ENCODE measurements around the gene TBC1D16.
A peak's percentile ranks its signal among the peaks of the same experiment; 100 is the strongest.

Gene TBC1D16

GRCh38 chr17:79926605-79927135 lies 109.0 kb downstream of the TBC1D16 start:
- no peak overlapping the region for H3K9ac ChIP-seq (ENCODE audit: low read length)
- H3K27ac ChIP-seq (ENCODE audit: low read depth, low read length): no peak overlapping the region
- no peaks in the 10 kb centered on the region for H3K4me1 ChIP-seq (ENCODE audit: control insufficient read depth, insufficient read depth, low read length)
- no peak overlapping the region for H3K4me3 ChIP-seq (ENCODE audit: low read length)
- H3K27me3 ChIP-seq (ENCODE audit: control insufficient read depth, insufficient read depth, low read length): peaks cover 13% of the 10 kb centered on the region
- H3K36me3 ChIP-seq (ENCODE audit: control insufficient read depth, insufficient read depth, low read length): no peaks in the 10 kb centered on the region

- H3K36me3 ChIP-seq (ENCODE audit: control insufficient read depth, insufficient read depth, low read length): no peaks in the 10 kb centered on the region
- H3K4me1 ChIP-seq (ENCODE audit: control insufficient read depth, insufficient read depth, low read length): no peaks in the 10 kb centered on the region
- peaks cover 15% of the 10 kb centered on the region for H3K27me3 ChIP-seq (ENCODE audit: control insufficient read depth, insufficient read depth, low read length)
- no peak overlapping the region for H3K4me3 ChIP-seq (ENCODE audit: low read length)
- no peak overlapping the region for H3K9ac ChIP-seq (ENCODE audit: low read length)
- no peak overlapping the region for H3K27ac ChIP-seq (ENCODE audit: low read depth, low read length)
These were observed 109.5 kb downstream of the TBC1D16 start for GRCh38 chr17:79926142-79926604.

- Histone ChIP-seq H3K4me3 (ENCODE audit: low read length) (no peak overlapping the region), H3K27me3 (ENCODE audit: control insufficient read depth, insufficient read depth, low read length) (peaks cover 14% of the 10 kb centered on the region), H3K27ac (ENCODE audit: low read depth, low read length) (no peak overlapping the region), H3K36me3 (ENCODE audit: control insufficient read depth, insufficient read depth, low read length) (no peaks in the 10 kb centered on the region), H3K4me1 (ENCODE audit: control insufficient read depth, insufficient read depth, low read length) (no peaks in the 10 kb centered on the region), H3K9ac (ENCODE audit: low read length) (no peak overlapping the region)
These were observed 110.3 kb downstream of the TBC1D16 start for GRCh38 chr17:79925242-79925957.

GRCh38 chr17:79924639-79924976 lies 111.1 kb downstream of the TBC1D16 start:
- Histone ChIP-seq H3K27ac (ENCODE audit: low read depth, low read length) (no peak overlapping the region), H3K27me3 (ENCODE audit: control insufficient read depth, insufficient read depth, low read length) (peaks cover 14% of the 10 kb centered on the region), H3K4me1 (ENCODE audit: control insufficient read depth, insufficient read depth, low read length) (peaks cover under 1% of the 10 kb centered on the region), H3K36me3 (ENCODE audit: control insufficient read depth, insufficient read depth, low read length) (no peaks in the 10 kb centered on the region), H3K9ac (ENCODE audit: low read length) (no peak overlapping the region), H3K4me3 (ENCODE audit: low read length) (no peak overlapping the region)

- H3K4me1 ChIP-seq (ENCODE audit: control insufficient read depth, insufficient read depth, low read length): peaks cover 3% of the 10 kb centered on the region
- no peak overlapping the region for H3K9ac ChIP-seq (ENCODE audit: low read length)
- H3K27me3 ChIP-seq (ENCODE audit: control insufficient read depth, insufficient read depth, low read length): peaks cover 15% of the 10 kb centered on the region
- no peaks in the 10 kb centered on the region for H3K36me3 ChIP-seq (ENCODE audit: control insufficient read depth, insufficient read depth, low read length)
- no peak overlapping the region for H3K27ac ChIP-seq (ENCODE audit: low read depth, low read length)
- H3K4me3 ChIP-seq (ENCODE audit: low read length): no peak overlapping the region
These were observed 111.6 kb downstream of the TBC1D16 start for GRCh38 chr17:79923974-79924638.

GRCh38 chr17:79922798-79923197 lies 112.9 kb downstream of the TBC1D16 start:
- Histone ChIP-seq H3K36me3 (ENCODE audit: control insufficient read depth, insufficient read depth, low read length) (no peaks in the 10 kb centered on the region), H3K27me3 (ENCODE audit: control insufficient read depth, insufficient read depth, low read length) (peaks cover 9% of the 10 kb centered on the region), H3K4me1 (ENCODE audit: control insufficient read depth, insufficient read depth, low read length) (peaks cover 5% of the 10 kb centered on the region), H3K4me3 (ENCODE audit: low read length) (no peak overlapping the region), H3K9ac (ENCODE audit: low read length) (no peak overlapping the region), H3K27ac (ENCODE audit: low read depth, low read length) (no peak overlapping the region)

GRCh38 chr17:79922116-79922601 lies 113.5 kb downstream of the TBC1D16 start:
- H3K4me1 ChIP-seq (ENCODE audit: control insufficient read depth, insufficient read depth, low read length): peaks cover 5% of the 10 kb centered on the region
- H3K27me3 ChIP-seq (ENCODE audit: control insufficient read depth, insufficient read depth, low read length): peaks cover 9% of the 10 kb centered on the region
- H3K36me3 ChIP-seq (ENCODE audit: control insufficient read depth, insufficient read depth, low read length): no peaks in the 10 kb centered on the region
- no peak overlapping the region for H3K9ac ChIP-seq (ENCODE audit: low read length)
- H3K27ac ChIP-seq (ENCODE audit: low read depth, low read length): no peak overlapping the region
- no peak overlapping the region for H3K4me3 ChIP-seq (ENCODE audit: low read length)

- peaks cover 5% of the 10 kb centered on the region for H3K4me1 ChIP-seq (ENCODE audit: control insufficient read depth, insufficient read depth, low read length)
- no peak overlapping the region for H3K9ac ChIP-seq (ENCODE audit: low read length)
These were observed 114.1 kb downstream of the TBC1D16 start for GRCh38 chr17:79921411-79922115.

GRCh38 chr17:79920751-79921410 lies 114.8 kb downstream of the TBC1D16 start:
- Histone ChIP-seq H3K27ac (ENCODE audit: low read depth, low read length) (no peak overlapping the region), H3K36me3 (ENCODE audit: control insufficient read depth, insufficient read depth, low read length) (no peaks in the 10 kb centered on the region), H3K27me3 (ENCODE audit: control insufficient read depth, insufficient read depth, low read length) (peaks cover 9% of the 10 kb centered on the region), H3K9ac (ENCODE audit: low read length) (no peak overlapping the region), H3K4me3 (ENCODE audit: low read length) (no peak overlapping the region), H3K4me1 (ENCODE audit: control insufficient read depth, insufficient read depth, low read length) (peaks cover 5% of the 10 kb centered on the region)

More at GRCh38 chr17:79921411-79922115, 114.1 kb downstream of the TBC1D16 start:
- H3K36me3 ChIP-seq (ENCODE audit: control insufficient read depth, insufficient read depth, low read length): no peaks in the 10 kb centered on the region
- H3K27ac ChIP-seq (ENCODE audit: low read depth, low read length): no peak overlapping the region
- H3K27me3 ChIP-seq (ENCODE audit: control insufficient read depth, insufficient read depth, low read length): peaks cover 9% of the 10 kb centered on the region
- H3K4me3 ChIP-seq (ENCODE audit: low read length): peak overlapping the region; percentile 21

GRCh38 chr17:79919862-79920720 lies 115.6 kb downstream of the TBC1D16 start:
- peaks cover 9% of the 10 kb centered on the region for H3K27me3 ChIP-seq (ENCODE audit: control insufficient read depth, insufficient read depth, low read length)
- no peak overlapping the region for H3K27ac ChIP-seq (ENCODE audit: low read depth, low read length)
- H3K36me3 ChIP-seq (ENCODE audit: control insufficient read depth, insufficient read depth, low read length): no peaks in the 10 kb centered on the region
- H3K4me1 ChIP-seq (ENCODE audit: control insufficient read depth, insufficient read depth, low read length): peaks cover 5% of the 10 kb centered on the region
- no peak overlapping the region for H3K4me3 ChIP-seq (ENCODE audit: low read length)
- no peak overlapping the region for H3K9ac ChIP-seq (ENCODE audit: low read length)

- peak overlapping the region; percentile 25 for H3K9ac ChIP-seq (ENCODE audit: low read length)
- peak overlapping the region; percentile 32 for H3K4me3 ChIP-seq (ENCODE audit: low read length)
- H3K27ac ChIP-seq (ENCODE audit: low read depth, low read length): no peak overlapping the region
- H3K36me3 ChIP-seq (ENCODE audit: control insufficient read depth, insufficient read depth, low read length): no peaks in the 10 kb centered on the region
- peaks cover 9% of the 10 kb centered on the region for H3K27me3 ChIP-seq (ENCODE audit: control insufficient read depth, insufficient read depth, low read length)
- peaks cover 5% of the 10 kb centered on the region for H3K4me1 ChIP-seq (ENCODE audit: control insufficient read depth, insufficient read depth, low read length)
These were observed 116.5 kb downstream of the TBC1D16 start for GRCh38 chr17:79919164-79919585.
